HCT116 (cell line): ENCODE measurements around the gene OLFML3.

ENCODE experiments used
- CEBPB ChIP-seq: IDR thresholded peaks from 2 replicates; pipeline ENCODE4 v1.6.1; 2012; ENCODE audit warnings: low read depth
- EZH2 ChIP-seq: fragments of 200-600 bp; sonication (generic); IDR thresholded peaks from 2 replicates; pipeline ENCODE4 v1.6.1; 2017; ENCODE audit warnings: antibody characterized with exemption, mixed run types
- FOSL1 ChIP-seq: IDR thresholded peaks from 2 replicates; pipeline ENCODE4 v1.6.1; 2012; ENCODE audit warnings: low read depth
- POLR2A ChIP-seq: IDR thresholded peaks from 2 replicates; pipeline ENCODE4 v1.7.0; 2011; ENCODE audit warnings: borderline replicate concordance; ENCODE audit not compliant: insufficient read depth, insufficient read length; ENCODE audit errors: extremely low read depth
- POLR2AphosphoS5 ChIP-seq: IDR thresholded peaks from 2 replicates; pipeline ENCODE4 v1.6.1; 2011; ENCODE audit warnings: mild to moderate bottlenecking, low read depth, low read length, moderate library complexity
- SIN3A ChIP-seq: IDR thresholded peaks from 2 replicates; pipeline ENCODE4 v1.6.1; 2012; ENCODE audit warnings: low read depth
- ZNF274 ChIP-seq: fragments of 200-500 bp; sonication (Bioruptor generic); IDR thresholded peaks from 2 replicates; pipeline ENCODE4 v1.6.1; 2014; ENCODE audit warnings: mild to moderate bottlenecking, low read depth, low read length, inconsistent platforms
- TF ChIP-seq, protein P1 (sequence below), 3 experiments: fragments of 200-600 bp in 1 of 3; sonication (generic) in 1 of 3; IDR thresholded peaks in 2 of 3; conservative IDR thresholded peaks in 1 of 3; 2 replicates each; pipeline ENCODE4 v1.5.1; 2012 to 2017; ENCODE audit warnings: low read depth in 2 of 3, low read length in 2 of 3, antibody characterized with exemption in 1 of 3, borderline replicate concordance in 1 of 3, control low read depth in 1 of 3, mild to moderate bottlenecking in 1 of 3, mixed read lengths in 1 of 3, mixed run types in 1 of 3, moderate library complexity in 1 of 3; ENCODE audit not compliant: insufficient read depth in 1 of 3

GRCh38 chr1:114026797-114027196, 47.5 kb downstream of the OLFML3 start:
- TF ChIP-seq SIN3A (no peak), FOSL1 (no peak), CEBPB (no peak), POLR2A (no peak), POLR2AphosphoS5 (no peak), ZNF274 (no peak), EZH2 (no peak)
- TF ChIP-seq, protein P1, sequence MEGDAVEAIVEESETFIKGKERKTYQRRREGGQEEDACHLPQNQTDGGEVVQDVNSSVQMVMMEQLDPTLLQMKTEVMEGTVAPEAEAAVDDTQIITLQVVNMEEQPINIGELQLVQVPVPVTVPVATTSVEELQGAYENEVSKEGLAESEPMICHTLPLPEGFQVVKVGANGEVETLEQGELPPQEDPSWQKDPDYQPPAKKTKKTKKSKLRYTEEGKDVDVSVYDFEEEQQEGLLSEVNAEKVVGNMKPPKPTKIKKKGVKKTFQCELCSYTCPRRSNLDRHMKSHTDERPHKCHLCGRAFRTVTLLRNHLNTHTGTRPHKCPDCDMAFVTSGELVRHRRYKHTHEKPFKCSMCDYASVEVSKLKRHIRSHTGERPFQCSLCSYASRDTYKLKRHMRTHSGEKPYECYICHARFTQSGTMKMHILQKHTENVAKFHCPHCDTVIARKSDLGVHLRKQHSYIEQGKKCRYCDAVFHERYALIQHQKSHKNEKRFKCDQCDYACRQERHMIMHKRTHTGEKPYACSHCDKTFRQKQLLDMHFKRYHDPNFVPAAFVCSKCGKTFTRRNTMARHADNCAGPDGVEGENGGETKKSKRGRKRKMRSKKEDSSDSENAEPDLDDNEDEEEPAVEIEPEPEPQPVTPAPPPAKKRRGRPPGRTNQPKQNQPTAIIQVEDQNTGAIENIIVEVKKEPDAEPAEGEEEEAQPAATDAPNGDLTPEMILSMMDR (IDR thresholded peaks at IDR 0.05 in 2 of 3, conservative IDR thresholded peaks at IDR 0.05 in 1 of 3; ENCODE audit: borderline replicate concordance in 1 of 3, insufficient read depth in 1 of 3, low read depth in 2 of 3, low read length in 2 of 3): no peak
